GM10266 (cell line): Measurements from ENCODE around the gene ACSL3.
"Not testable (repeated sequence)": the region's sequence is repeated elsewhere in the genome, so short reads cannot be mapped to it uniquely, and the experiment has no call there.

Source experiments
- DNase-seq: peaks from one replicate; pipeline ENCODE4 v3.0.0; 2012; ENCODE audit errors: extremely low spot score
- TF ChIP-seq, protein P1 (sequence below): IDR thresholded peaks from 2 replicates; pipeline ENCODE4 v1.5.1; 2012; ENCODE audit warnings: mild to moderate bottlenecking, low read depth; ENCODE audit not compliant: control insufficient read depth, insufficient read depth; ENCODE audit errors: missing control alignments

ACSL3 gene

DNA sequence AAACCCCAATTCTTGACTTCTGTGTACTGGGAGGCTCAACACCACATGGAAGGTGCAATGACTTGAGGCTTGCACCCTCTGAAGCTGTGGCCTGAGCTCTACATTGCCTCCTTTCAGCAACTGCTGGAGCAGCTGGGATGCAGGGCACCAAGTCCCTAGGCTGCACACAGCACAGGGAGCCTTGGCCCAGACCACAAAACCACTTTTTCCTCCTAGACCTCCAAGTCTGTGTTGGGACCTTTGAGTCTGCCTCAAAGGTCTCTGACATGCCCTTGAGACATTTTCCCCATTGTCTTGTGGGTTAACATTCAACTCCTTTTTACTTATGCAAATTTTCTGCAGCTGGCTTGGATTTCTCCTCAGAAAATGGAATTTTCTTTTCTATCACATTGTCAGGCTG lies 128.6 kb downstream of the ACSL3 start:
- no peak for DNase-seq
- TF ChIP-seq, protein P1, sequence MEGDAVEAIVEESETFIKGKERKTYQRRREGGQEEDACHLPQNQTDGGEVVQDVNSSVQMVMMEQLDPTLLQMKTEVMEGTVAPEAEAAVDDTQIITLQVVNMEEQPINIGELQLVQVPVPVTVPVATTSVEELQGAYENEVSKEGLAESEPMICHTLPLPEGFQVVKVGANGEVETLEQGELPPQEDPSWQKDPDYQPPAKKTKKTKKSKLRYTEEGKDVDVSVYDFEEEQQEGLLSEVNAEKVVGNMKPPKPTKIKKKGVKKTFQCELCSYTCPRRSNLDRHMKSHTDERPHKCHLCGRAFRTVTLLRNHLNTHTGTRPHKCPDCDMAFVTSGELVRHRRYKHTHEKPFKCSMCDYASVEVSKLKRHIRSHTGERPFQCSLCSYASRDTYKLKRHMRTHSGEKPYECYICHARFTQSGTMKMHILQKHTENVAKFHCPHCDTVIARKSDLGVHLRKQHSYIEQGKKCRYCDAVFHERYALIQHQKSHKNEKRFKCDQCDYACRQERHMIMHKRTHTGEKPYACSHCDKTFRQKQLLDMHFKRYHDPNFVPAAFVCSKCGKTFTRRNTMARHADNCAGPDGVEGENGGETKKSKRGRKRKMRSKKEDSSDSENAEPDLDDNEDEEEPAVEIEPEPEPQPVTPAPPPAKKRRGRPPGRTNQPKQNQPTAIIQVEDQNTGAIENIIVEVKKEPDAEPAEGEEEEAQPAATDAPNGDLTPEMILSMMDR = no peak

DNA sequence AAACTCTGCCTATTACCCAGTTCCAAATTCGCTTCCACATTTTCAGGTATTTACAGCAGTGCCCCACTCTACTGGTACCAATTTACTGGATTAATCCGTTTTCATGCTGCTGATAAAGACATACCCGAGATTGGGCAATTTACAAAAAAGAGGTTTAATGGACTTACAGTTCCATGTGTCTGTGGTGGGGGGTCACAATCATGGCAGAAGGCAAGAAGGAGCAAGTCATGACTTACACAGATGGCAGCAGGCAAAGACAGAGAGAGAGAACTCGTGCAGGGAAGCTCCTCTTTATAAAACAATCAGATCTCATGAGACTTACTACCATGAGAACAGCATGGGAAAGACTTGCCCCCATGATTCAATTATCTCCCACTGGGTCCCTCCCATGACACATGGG lies 129.4 kb downstream of the ACSL3 start:
- not testable (repeated sequence) for DNase-seq

DNA sequence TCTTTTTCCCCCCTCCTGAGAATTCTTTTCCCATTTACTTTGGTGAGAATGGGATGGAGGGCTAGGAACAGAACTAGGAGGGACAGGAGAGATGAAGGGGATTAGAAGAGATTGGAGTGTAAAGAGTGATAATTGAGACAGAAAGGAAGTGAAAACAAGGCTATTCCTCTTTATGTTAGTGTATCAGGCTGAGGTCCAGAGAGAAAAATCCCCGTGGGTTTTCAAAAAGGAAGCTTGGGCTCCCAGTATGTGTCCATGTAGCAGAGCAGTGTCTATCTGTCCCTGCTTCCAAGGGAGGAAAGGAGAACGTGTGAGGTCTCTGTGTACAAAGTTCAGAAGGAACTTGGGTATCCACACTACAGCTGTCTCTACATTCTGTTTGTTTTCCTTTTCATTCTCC lies 131.3 kb downstream of the ACSL3 start:
- no peak for DNase-seq
- TF ChIP-seq, protein P1 = no peak
